GM12801 (cell line): ENCODE measurements around the gene SCAF1.

Experiments used
- TF ChIP-seq, protein P1 (sequence below): IDR thresholded peaks from one replicate; pipeline ENCODE4 v1.5.1; 2011; ENCODE audit warnings: control low read depth; ENCODE audit not compliant: insufficient read length; ENCODE audit errors: extremely low read depth

Gene SCAF1

GRCh38 chr19:49696865-49697264 lies 54.9 kb downstream of the SCAF1 start:
- TF ChIP-seq, protein P1, sequence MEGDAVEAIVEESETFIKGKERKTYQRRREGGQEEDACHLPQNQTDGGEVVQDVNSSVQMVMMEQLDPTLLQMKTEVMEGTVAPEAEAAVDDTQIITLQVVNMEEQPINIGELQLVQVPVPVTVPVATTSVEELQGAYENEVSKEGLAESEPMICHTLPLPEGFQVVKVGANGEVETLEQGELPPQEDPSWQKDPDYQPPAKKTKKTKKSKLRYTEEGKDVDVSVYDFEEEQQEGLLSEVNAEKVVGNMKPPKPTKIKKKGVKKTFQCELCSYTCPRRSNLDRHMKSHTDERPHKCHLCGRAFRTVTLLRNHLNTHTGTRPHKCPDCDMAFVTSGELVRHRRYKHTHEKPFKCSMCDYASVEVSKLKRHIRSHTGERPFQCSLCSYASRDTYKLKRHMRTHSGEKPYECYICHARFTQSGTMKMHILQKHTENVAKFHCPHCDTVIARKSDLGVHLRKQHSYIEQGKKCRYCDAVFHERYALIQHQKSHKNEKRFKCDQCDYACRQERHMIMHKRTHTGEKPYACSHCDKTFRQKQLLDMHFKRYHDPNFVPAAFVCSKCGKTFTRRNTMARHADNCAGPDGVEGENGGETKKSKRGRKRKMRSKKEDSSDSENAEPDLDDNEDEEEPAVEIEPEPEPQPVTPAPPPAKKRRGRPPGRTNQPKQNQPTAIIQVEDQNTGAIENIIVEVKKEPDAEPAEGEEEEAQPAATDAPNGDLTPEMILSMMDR, result no peak

- TF ChIP-seq, protein P1, result no peak
Measured at GRCh38 chr19:49699364-49699763, 57.4 kb downstream of the SCAF1 start.

DNA sequence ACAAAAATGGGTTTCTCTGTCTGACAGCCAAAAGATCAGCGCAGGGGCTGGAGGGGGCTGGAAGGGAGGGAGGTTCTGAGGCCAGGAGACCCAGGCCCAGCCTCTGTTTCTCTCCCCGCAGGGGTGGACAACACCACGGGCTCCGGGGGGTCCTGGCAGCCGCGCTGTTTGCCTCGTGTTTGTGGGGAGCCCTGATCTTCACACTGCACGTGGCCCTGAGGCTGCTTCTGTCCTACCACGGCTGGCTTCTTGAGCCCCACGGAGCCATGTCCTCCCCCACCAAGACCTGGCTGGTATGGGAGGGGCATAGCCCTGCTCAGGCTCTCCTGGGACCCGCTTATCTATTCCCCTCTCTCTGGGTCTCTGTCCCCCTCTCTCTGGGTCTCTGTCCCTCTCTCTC lies 58.6 kb downstream of the SCAF1 start:
- TF ChIP-seq, protein P1, result no peak

GRCh38 chr19:49701271-49701786 lies 59.3 kb downstream of the SCAF1 start:
- TF ChIP-seq, protein P1, result no peak

GRCh38 chr19:49704888-49705642 lies 63.1 kb downstream of the SCAF1 start:
- TF ChIP-seq, protein P1, result no peak

DNA sequence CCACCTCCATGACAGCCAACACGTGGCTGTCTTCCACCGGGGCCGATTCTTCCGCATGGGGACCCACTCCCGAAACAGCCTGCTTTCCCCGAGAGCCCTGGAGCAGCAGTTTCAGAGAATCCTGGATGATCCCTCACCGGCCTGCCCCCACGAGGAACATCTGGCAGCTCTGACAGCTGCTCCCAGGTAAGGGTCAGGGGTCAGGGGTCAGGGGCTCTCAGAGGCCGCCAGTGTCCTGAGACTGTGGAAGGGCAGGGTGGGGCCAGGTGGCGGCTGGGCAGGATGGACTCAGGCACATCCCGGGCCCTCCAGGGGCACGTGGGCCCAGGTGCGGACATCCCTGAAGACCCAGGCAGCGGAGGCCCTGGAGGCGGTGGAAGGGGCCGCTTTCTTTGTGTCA lies 63.9 kb downstream of the SCAF1 start:
- TF ChIP-seq, protein P1, result no peak
